Esophagus (tissue), 2 donors: ENCODE data around the gene CERS6. TPM values are rescaled to one million over a fixed set of nuclear protein-coding genes. Genes with fewer than 3 reads are reported as not detected.

Experiments used
- H3K27ac ChIP-seq, 2 donors: one replicate each; pipeline ENCODE4 v1.5.1; 2013; ENCODE audit warnings: low read depth in 2 of 2, mild to moderate bottlenecking in 2 of 2, inconsistent platforms in 1 of 2, low read length in 1 of 2, moderate library complexity in 1 of 2
- H3K27me3 ChIP-seq, 2 donors: one replicate each; pipeline ENCODE4 v1.6.1; 2013; ENCODE audit warnings: low read length in 2 of 2, control low read depth in 1 of 2, mild to moderate bottlenecking in 1 of 2; ENCODE audit not compliant: insufficient read depth in 2 of 2, control insufficient read depth in 1 of 2
- H3K36me3 ChIP-seq, 2 donors: one replicate each; pipeline ENCODE4 v1.6.1; 2013; ENCODE audit warnings: low read length in 1 of 2; ENCODE audit not compliant: control insufficient read depth in 2 of 2, insufficient read depth in 2 of 2
- H3K4me1 ChIP-seq, 2 donors: one replicate each; pipeline ENCODE4 v1.6.1; 2013; ENCODE audit warnings: low read length in 1 of 2; ENCODE audit not compliant: control insufficient read depth in 2 of 2, insufficient read depth in 2 of 2
- H3K4me3 ChIP-seq, 2 donors: one replicate each; pipeline ENCODE4 v1.5.1; 2013; ENCODE audit warnings: low read length in 2 of 2, mild to moderate bottlenecking in 2 of 2, low read depth in 1 of 2, moderate library complexity in 1 of 2
- H3K9me3 ChIP-seq, 2 donors: one replicate each; pipeline ENCODE4 v1.6.1; 2013; ENCODE audit warnings: mild to moderate bottlenecking in 2 of 2, low read depth in 1 of 2, low read length in 1 of 2, moderate library complexity in 1 of 2; ENCODE audit not compliant: control insufficient read depth in 2 of 2, insufficient read depth in 1 of 2
- WGBS, 2 donors: extraction: QIAGEN DNeasy Blood & Tissue Kit; methylation state at CpG; one replicate each; pipeline ENCODE4 v1.1.7; 2013; 5-methylcytosine and 5-hydroxymethylcytosine counted together
- polyA plus RNA-seq, 2 donors: library from polyadenylated mRNA; stranded (reverse); fragments of 200-250 nt; gene quantifications; one replicate each; pipeline ENCODE4 v1.2.3, GENCODE V29; 2013
- donor health status: healthy with polysubstance abuse.
- donor health status: Bipolar disorder and iron deficiency.

Gene CERS6
- polyA plus RNA-seq, 2 donors = 4.2 to 7.6 TPM

GRCh38 chr2:168568476-168569267, 112.6 kb downstream of the CERS6 start:
- Histone ChIP-seq H3K36me3 (no peaks in the 10 kb centered on the region), H3K9me3 (no peaks in the 10 kb centered on the region), H3K27me3 (no peaks in the 10 kb centered on the region), H3K4me1 (no peaks in the 10 kb centered on the region), H3K4me3 (no peak overlapping the region), H3K27ac (peak overlapping the region in 1 of 2 donors; percentile 9)
- 77 to 81% methylated on average over 6 of the region's 6 CpGs for WGBS, 2 donors

DNA sequence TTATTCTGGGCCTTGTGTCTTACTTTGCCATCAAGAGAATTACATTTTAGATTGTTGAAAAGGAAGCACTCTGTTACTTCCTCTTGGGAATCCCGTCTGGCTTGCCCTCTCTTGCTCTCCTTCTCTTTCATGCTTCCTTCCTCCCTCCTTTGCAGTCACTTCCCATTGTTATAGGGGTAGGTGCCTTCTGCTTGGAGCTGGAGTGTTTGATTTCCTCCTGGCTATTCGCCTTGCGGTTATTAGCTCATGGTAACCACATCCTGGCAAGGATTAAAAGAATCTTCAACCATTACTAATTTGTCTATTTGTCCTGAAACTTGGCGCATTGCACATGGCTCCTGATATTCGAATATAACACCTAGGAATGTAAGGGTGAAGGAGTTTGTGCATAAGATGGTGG, 115.0 kb downstream of the CERS6 start:
- H3K27me3 ChIP-seq = no peaks in the 10 kb centered on the region
- no peaks in the 10 kb centered on the region for H3K36me3 ChIP-seq
- 57 to 70% methylated on average over 5 of the region's 5 CpGs for WGBS, 2 donors
- H3K27ac ChIP-seq = no peak overlapping the region
- no peak overlapping the region for H3K4me3 ChIP-seq
- no peaks in the 10 kb centered on the region for H3K9me3 ChIP-seq
- H3K4me1 ChIP-seq = no peaks in the 10 kb centered on the region

GRCh38 chr2:168573128-168573903, 117.2 kb downstream of the CERS6 start:
- Histone ChIP-seq H3K27ac (no peak overlapping the region), H3K27me3 (no peaks in the 10 kb centered on the region), H3K4me1 (no peaks in the 10 kb centered on the region), H3K36me3 (no peaks in the 10 kb centered on the region), H3K4me3 (no peak overlapping the region), H3K9me3 (no peaks in the 10 kb centered on the region)
- 89 to 100% methylated on average over 1 of the region's 1 CpG for WGBS, 2 donors

- Histone ChIP-seq H3K9me3 (no peaks in the 10 kb centered on the region), H3K4me1 (no peaks in the 10 kb centered on the region), H3K27me3 (no peaks in the 10 kb centered on the region), H3K36me3 (no peaks in the 10 kb centered on the region), H3K27ac (no peak overlapping the region), H3K4me3 (no peak overlapping the region)
- WGBS, 2 donors = 78 to 84% methylated on average over 4 of the region's 4 CpGs
Observed at GRCh38 chr2:168574856-168575630, 119.0 kb downstream of the CERS6 start.

GRCh38 chr2:168577885-168578284, 121.8 kb downstream of the CERS6 start:
- no peak overlapping the region for H3K4me3 ChIP-seq
- H3K9me3 ChIP-seq = no peaks in the 10 kb centered on the region
- 75 to 76% methylated on average over 5 of the region's 5 CpGs for WGBS, 2 donors
- no peaks in the 10 kb centered on the region for H3K27me3 ChIP-seq
- H3K27ac ChIP-seq = no peak overlapping the region
- peaks cover 0 to 2% of the 10 kb centered on the region in 2 donors for H3K4me1 ChIP-seq
- H3K36me3 ChIP-seq = peaks cover 0 to 3% of the 10 kb centered on the region in 2 donors

DNA sequence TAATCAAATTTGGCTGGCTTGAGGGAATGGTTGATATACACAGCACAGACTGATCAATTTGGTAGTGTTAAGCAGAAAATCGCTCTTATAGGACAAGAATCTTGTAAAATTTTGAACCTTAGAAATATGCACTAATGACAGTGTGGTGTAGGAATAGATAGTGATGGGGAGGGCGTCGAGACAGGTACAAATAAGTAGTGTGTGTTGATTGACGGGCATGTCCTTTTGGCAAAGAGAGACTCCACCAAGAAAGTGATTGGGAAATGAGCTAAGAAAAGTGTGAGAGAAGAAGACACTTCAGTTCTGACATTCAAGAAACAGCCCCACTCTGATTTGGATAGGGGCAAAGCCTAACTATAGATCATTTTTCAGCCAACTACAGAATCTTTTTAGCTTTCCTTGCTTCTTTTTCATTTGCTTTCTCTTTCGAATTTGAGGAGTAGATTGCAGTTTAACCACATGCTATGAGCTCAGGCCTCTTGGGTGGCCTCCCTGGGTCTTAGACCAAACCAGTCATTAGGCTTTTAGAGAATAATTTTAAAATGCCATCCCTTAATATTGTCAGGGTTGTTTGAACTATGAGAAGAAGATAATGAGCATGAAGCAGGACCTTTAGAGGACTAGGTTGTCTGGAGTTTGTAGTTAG, 127.1 kb downstream of the CERS6 start:
- Histone ChIP-seq H3K4me3 (no peak overlapping the region), H3K9me3 (no peaks in the 10 kb centered on the region), H3K4me1 (peaks cover 0 to 2% of the 10 kb centered on the region in 2 donors), H3K36me3 (peaks cover 0 to 3% of the 10 kb centered on the region in 2 donors), H3K27me3 (no peaks in the 10 kb centered on the region), H3K27ac (no peak overlapping the region)
- WGBS, 2 donors = 80 to 82% methylated on average over 5 of the region's 5 CpGs

GRCh38 chr2:168583710-168584521, 127.8 kb downstream of the CERS6 start:
- no peak overlapping the region for H3K4me3 ChIP-seq
- H3K9me3 ChIP-seq = no peaks in the 10 kb centered on the region
- H3K27ac ChIP-seq = no peak overlapping the region
- H3K27me3 ChIP-seq = no peaks in the 10 kb centered on the region
- 41 to 47% methylated on average over 5 of the region's 5 CpGs for WGBS, 2 donors
- peaks cover 0 to 2% of the 10 kb centered on the region in 2 donors for H3K4me1 ChIP-seq
- peaks cover 0 to 3% of the 10 kb centered on the region in 2 donors for H3K36me3 ChIP-seq

DNA sequence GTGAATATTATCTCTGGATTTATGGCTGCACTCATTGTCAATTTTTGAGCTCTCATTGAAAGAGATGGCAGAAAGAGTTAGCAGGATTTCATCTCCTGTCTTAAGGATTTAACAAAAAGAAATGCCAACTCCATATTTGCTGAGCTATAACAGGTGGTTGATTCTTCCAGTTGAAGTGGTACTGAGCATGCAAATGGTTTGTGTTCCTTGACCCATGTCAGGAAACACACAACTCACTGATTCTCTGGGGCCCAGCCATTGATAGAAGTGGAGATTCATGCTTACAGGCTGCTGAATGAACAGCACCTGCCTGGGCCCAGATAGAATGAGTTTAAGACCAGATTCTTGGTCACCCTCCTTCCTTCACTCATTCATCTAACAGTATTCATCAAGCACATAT, 128.8 kb downstream of the CERS6 start:
- Histone ChIP-seq H3K4me3 (no peak overlapping the region), H3K9me3 (no peaks in the 10 kb centered on the region), H3K36me3 (peaks cover 0 to 3% of the 10 kb centered on the region in 2 donors), H3K27me3 (no peaks in the 10 kb centered on the region), H3K27ac (no peak overlapping the region), H3K4me1 (peaks cover 0 to 2% of the 10 kb centered on the region in 2 donors)
